ENCODE results near the gene GPN3.
"Not testable (repeated sequence)": the region's sequence is repeated elsewhere in the genome, so short reads cannot be mapped to it uniquely, and the experiment has no call there.

Gene GPN3

DNA sequence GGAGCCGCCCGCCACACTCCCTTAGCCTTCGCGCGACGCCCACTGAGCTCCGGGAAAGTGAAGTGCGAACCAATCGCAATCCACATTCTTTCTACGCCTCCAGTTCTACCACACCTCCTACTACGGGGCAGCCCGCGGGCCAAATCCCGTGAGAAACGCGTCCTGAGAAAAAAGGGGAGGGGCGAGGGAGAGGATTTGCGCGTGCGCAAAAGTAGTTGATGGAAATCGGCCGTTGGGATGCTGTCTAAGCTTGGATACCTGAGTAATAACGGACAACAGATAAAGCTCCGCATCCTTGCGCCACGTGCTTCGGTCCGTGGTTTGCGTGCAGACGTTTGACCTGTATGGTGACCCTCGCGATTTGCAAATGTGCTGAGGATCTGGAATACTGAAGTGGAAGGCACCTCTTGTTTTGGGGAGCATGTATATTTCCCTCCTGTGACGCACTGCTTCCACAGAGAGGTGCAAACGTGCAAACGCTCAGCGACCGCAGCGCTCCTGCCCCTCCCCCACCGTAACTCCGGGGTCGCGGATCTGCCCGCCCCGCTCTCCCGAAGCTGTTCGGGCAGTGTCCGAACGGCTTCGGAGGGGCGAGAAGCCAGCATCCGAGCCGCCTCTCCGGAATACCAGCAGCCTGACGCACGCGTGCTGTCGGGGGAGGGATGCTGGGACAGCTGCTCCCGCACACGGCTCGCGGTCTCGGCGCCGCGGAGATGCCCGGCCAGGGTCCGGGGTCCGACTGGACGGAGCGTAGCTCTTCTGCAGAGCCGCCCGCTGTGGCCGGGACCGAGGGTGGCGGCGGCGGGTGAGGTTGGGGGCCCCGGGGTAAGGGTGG is at the start of gene GPN3, which contains the start of gene FAM216A:
Gene GPN3, minus strand, starts transcription at position 44 of the 835 bp plus-strand sequence. CDS start 54 bp downstream, outside the sequence.
Gene FAM216A, plus strand, starts transcription at position 632 of the 835 bp plus-strand sequence. Its CDS starts 31 bp downstream, at position 663.
- DNase-seq (ENCODE audit: low read depth, low spot score), result peak; percentile 99

DNA sequence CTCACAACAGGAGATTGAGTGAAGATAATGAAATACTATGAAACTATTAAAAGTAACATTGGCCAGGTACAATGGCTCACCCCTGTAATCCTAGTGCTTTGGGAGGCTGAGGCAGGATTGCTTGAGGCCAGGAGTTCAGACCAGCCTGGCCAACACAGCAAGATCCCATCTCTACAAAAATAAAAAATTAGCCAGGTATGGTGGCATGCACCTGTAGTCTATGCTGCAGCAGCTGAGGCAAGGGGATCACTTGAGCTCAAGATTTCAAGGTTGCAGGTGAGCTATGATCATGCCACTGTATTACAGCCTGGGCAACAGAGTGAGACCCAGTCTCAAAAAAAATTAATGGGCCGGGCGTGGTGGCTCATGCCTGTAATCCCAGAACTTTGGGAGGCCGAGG is 48.9 kb upstream of the GPN3 start:
- DNase-seq (ENCODE audit: low read depth, low spot score), result no peak

- DNase-seq (ENCODE audit: low read depth, low spot score), result no peak
Measured at GRCh38 chr12:110514363-110514762, 46.3 kb upstream of the GPN3 start.

DNA sequence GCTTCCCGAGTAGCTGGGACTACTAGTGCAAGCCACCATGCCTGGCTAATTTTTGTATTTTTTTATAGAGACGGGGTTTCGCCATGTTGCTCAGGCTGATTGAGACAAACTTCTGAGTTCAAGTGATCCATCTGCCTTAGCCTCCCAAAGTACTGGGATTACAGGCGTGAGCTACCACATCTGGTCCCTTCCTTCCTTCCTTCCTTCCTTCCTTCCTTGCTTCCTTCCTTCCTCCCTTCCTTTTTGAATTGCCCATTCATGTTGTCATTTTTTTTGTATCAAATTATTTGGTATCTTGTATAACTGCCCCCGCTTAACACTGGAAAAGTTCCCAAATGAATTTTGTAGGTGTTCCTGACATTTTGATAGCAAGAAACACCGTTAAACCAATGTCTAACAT is 45.8 kb upstream of the GPN3 start:
- no peak for DNase-seq (ENCODE audit: low read depth, low spot score)

- no peak for DNase-seq (ENCODE audit: low read depth, low spot score)
Measured at GRCh38 chr12:110508071-110508586, 40.1 kb upstream of the GPN3 start.

- DNase-seq (ENCODE audit: low read depth, low spot score), result no peak
Measured at GRCh38 chr12:110505332-110505731, 37.3 kb upstream of the GPN3 start.

DNA sequence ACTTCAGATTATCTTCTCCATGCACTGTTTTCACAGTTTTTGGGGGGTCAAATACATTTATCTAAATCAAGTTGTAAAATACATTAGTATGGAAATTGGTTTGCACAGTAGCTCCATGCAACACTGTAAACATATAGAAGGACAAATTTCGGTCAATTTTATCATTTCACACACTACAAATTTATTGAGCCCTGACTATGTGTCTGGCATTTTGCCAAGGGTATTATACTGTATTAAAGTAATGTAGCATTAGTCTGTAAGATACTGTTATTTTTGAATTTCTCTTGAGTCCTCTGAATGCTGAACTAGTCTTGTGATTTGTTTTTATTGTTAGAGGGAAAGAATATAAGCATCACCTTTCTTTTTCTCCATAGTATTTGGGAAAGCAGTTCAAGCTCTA is 35.4 kb upstream of the GPN3 start:
- DNase-seq (ENCODE audit: low read depth, low spot score), result no peak

DNA sequence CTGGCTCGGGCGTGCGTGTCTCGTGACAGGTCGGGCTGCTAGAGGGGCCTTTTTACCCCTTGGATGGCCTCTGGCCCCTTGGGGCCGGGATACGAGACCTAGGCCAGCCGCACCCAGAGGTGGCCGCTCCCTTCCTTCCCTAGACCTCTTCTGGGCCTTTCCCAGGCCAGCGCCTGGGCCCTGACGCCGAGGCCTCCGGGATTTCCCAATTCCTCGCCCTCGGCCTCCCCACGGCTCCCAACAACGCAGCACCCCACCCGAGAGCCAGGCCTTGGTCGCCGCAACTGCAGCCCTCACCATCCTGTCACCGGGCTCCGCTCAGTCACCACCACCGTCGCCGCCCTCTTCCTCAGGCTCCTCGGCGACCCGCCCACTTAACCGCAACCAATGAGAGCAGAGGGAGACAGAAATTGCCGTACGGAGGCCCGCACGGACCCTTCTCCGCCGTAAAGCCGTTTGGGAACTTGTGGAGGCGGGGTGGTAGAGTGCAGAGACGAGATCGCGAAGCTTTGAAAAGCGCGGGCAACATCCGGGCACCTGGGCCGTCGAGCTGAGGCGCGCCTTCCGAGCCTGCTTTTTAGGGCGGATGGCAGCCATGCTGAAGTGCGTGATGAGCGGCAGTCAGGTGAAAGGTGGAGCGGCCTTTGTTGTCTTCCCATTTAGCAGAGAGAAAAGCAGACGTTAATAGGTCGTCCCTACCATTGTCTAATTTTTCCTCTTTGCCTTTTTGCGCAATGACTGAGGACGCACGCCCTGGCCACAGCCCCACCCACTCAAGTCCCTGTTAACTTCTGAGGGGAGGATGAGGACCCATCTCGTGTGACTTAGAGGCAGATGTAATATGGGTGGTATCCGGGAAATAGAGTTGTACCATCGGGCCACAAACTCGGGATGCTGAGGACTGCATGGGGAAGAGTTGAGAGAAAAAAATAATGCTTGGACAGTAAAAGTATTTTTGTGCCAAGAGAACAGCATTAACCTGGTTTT is 34.0 kb upstream of the GPN3 start, which contains the start of the genes RAD9B and VPS29:
Gene RAD9B, plus strand, starts transcription at position 580 of the 987 bp plus-strand sequence. Its CDS starts 7 bp downstream, at position 587.
Gene VPS29, minus strand, starts transcription at position 360 of the 987 bp plus-strand sequence. Its CDS starts 60 bp downstream, at position 300.
- DNase-seq (ENCODE audit: low read depth, low spot score), result peak; percentile 99

DNA sequence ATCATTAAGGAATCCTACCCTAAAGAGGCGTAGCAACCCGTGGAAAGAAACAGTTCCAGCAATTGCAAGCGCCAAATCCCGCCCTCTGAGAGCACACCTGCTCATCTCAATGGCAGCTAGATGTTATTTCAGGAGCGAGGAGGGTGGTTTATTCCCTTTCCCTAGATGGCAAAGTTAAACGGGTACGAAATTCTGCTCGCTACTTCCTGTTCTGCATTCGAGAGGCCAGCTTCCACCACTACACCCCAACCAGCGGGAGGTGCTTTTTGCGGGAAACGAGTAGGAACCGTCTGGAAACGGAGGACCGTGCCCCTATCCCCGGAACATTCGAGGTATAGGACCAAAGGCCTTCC is 33.3 kb upstream of the GPN3 start:
- DNase-seq (ENCODE audit: low read depth, low spot score), result no peak

DNA sequence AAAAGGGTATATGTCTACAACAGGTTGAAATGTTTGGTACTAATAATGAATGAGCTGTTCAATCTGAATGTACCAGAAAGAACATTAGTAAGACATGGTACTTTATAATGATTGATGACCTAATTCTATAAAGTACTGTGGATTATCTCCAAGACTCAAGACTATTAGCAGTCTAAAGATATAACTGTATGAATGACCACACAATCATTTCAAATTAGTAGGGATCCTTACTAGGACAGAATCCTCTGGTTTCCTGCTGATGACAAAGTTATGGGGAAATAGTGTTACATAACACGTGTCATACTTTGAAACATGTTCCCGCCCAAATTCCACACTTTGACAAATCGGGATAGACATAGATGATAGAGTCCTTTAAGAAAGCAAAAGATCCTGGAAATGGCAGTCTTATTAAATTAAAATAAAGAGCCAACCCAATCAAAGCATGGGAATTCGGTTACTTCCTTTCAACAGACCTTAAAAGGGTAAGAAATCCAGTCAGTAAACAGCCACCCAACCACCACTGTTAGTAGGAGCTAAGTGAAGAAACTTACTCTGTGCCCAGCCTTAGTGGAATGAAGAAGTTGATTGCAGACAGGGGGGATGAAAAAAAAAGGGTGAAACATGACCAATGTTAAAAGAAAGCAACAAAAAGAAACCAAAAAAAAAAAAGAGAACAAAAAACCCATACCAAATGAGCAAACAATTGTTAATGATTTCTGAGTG is 31.1 kb upstream of the GPN3 start:
- DNase-seq (ENCODE audit: low read depth, low spot score), result no peak

- DNase-seq (ENCODE audit: low read depth, low spot score), result no peak
Measured at GRCh38 chr12:110475426-110475825, 7.4 kb upstream of the GPN3 start.

DNA sequence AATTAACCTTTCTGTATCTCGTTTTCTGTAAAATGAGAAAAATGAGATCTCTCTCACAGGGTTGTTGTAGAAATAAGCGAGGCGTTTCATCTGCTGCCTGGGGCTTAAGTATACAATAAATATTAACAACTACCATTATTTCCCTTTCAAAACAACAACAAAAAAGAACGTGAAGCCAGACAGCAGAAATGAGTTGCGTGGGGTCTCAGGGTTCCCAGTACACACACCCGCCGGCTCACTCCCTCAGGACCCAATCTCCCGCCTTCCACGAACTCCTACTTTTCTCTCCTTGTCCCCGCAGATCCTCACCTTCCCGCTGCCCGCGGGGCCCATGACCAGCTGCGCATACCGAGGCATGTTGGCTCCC is 227 bp downstream of the GPN3 start:
- no peak for DNase-seq (ENCODE audit: low read depth, low spot score)

GRCh38 chr12:110466791-110467190 is 1.3 kb downstream of the GPN3 start:
- DNase-seq (ENCODE audit: low read depth, low spot score), result peak; percentile 5

DNA sequence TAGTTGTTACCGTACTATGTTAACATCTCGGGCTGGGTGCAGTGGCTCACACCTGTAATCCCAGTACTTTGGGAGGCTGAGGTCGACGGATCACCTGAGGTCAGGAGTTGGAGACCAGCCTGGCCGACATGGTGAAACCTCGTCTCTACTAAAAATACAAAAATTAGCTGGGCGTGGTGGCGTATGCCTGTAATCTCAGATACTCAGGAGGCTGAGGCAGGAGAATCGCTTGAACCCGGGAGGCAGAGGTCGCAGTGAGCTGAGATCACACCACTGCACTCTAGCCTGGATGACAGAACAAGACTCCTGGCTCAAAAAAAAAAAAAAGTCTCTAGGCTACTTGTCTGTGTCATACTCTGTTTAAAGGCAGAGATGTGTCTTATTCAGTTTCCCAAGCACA is 2.3 kb downstream of the GPN3 start:
- DNase-seq (ENCODE audit: low read depth, low spot score), result not testable (repeated sequence)

- no peak for DNase-seq (ENCODE audit: low read depth, low spot score)
Measured at GRCh38 chr12:110465024-110465423, 3.0 kb downstream of the GPN3 start.

GRCh38 chr12:110461189-110461588 is 6.9 kb downstream of the GPN3 start:
- DNase-seq (ENCODE audit: low read depth, low spot score), result not testable (repeated sequence)

- no peak for DNase-seq (ENCODE audit: low read depth, low spot score)
Measured at GRCh38 chr12:110458756-110459155, 9.3 kb downstream of the GPN3 start.

DNA sequence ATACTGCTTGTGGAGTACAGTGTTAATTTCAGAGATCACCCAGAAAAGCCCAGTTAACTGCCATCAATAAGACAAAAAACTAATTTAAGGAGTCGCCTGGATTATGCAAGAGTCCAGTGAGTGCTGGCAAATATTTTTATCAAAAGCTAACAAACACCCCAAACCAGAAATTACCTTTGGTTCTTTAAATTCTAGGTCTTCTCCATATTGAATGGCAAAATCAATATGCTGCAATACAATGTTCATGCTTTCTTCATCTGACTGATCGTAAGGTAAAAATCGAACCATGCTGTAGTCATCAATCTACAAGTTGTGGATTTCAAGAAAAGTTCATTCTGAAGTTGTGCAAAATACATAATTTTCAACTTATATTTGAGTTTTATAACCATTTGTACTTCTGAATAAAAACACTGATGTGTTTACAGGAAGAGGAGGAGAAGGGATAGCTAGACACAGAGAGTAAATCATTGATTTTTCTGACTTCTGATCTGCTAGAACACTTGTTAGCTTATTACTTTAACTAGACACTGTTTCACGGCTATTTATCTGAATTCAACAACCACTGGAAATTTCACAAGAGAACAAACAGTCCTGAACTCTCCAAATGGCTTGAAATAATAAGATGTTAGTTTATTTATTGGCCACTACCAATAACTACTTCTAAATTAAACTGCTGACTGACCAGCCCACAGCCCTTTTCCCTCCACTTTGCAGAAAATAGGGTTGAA is 14.3 kb downstream of the GPN3 start:
- no peak for DNase-seq (ENCODE audit: low read depth, low spot score)

- DNase-seq (ENCODE audit: low read depth, low spot score), result no peak
Measured at GRCh38 chr12:110451263-110451662, 16.8 kb downstream of the GPN3 start.

DNA sequence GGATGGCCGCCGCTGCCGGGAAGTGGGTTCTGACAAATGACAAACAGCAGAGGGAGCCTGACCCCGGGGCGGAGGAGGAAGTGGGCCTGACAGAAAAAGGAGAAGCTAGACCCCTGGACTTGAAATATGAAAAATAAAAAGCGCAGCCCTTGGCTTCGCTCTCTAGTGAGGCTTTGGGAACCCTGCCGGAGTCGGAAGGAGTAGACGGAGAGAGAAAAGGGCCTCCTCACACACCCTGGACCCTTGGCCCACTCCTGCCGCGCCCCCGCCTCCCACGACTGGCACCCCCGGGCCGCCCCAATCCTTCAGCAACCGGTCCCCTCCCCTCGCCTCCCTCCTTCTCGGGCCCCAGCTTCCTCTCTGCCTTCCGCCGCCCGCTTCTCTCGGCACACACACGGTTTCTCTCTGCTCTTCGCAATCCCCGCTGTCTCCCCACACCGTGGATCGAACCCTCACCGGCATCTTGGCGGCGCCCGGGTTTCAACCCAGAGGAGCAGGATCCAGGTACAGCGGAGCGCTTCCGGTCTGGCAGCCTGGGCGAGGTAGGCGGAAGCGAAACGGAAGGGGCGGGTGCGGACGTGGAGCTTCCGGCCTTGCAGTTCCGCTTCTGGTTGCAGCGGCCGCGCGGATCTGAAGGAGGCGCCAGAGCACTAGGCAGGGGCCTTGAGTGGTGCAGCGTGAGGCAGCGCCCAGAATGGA is 18.1 kb downstream of the GPN3 start, which contains the start of gene ARPC3:
Gene ARPC3, minus strand, starts transcription at position 539 of the 699 bp plus-strand sequence. Its CDS starts 77 bp downstream, at position 462.
- DNase-seq (ENCODE audit: low read depth, low spot score), result peak; percentile 98

Data from ELF-1 (cell line).